ENCODE results near the gene TNFRSF1A.

TNFRSF1A gene

DNA sequence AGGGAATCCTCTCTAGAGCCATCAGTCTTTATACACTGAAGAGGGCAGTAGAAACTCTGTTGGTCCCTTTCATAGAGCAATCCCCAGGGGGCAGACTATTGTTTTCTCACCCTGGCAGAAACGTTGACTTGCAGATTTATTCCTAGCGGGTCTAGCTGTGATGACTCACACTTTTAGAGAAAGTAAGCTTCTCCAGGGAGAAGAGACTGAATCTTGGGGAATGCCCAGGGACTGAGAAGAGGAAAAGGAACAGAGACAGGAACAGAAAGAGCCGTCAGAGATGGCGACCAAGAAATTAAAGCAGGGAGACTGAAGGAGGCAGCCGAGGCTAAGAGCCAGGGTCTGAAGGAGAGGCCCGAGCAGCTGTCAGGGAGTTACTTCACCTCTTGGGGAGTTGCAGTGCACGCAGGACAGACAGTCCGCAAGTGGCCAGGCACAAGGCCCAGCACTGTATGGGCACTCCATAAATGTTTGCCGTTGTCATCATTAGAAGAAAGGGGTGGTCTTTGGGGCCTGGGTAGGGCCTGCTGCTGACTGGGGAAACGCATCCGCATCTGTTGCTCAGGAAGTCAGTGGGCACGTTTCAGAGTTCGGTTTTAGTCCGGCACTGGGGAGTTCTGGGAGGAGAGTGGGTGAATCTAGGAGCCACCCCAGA, 18.4 kb downstream of the TNFRSF1A start:
- DNase-seq = peak; percentile 71

DNA sequence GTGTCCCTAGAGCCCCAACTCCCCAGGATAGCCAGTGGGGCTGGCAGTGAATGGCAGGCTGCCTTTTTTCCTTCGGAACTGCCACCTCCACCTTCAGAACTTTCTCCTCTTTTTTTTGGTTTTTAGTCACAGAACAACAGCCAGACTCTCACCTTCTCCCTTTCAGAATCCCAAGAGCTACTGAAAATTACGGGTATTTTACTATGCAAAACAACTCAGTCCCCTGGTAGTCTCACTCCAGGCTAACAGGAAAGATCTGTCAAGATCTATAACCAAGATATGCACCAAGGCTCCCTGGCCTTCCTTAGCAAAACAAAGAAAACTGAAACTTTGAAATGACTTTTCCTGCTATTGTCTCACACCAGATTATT, 18.9 kb downstream of the TNFRSF1A start:
- no peak for DNase-seq

DNA sequence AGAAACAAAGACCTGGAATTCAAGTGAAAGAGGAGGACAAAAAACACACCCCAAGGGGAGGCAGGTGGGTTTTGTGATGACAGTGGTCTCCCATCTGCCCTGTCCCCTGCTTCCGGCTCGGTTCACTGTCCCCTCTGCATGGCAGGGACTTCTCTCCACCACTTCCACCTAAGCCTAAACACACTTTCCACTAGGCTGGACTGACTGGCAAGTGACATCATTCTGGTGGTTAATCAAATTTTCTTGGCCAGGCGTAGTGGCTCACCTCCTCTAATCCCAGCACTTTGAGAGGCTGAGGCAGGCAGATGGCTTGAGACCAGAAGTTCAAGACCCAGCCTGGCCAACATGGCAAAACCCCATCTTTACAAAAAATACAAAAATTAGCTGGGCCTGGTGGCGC, 19.5 kb downstream of the TNFRSF1A start:
- no peak for DNase-seq

DNA sequence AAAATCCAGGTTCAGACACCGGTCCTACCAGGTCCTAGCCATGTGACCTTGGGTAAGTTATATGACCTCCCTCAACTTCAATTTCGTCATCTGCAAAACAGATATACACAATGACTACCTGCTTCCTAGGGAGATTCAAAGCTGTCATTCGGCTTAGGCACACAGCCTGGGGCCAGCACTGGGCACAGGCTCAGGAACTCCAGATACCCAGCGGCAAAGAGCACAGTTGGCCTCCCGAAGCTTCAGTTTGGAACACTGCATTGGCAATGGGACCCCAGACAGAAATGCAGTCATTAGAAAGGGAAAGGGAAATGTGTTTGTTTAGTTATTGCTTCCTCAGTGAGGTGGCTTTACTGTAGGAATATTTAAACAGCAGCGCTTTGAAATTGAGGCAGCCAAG, 20.0 kb downstream of the TNFRSF1A start:
- no peak for DNase-seq

DNA sequence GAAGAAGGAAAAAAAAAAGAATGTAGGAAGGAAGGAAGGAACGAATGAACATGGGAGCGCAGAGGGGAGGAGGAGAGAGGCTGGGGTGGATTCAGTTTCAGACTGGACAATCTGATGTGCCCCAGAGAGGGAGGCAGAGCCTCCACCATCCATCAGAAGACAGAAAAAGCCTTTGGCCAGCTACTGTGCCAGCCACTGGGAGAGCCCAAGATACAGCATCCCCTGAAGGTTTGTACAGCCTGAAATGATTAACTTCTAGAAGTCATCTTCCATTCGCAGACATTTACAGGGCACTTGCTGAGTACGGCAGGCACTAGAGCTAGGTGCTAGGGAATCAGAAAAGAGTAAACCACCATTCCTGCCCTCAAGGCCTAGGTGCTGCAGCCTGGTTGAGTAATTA, 22.4 kb downstream of the TNFRSF1A start:
- DNase-seq = no peak

DNA sequence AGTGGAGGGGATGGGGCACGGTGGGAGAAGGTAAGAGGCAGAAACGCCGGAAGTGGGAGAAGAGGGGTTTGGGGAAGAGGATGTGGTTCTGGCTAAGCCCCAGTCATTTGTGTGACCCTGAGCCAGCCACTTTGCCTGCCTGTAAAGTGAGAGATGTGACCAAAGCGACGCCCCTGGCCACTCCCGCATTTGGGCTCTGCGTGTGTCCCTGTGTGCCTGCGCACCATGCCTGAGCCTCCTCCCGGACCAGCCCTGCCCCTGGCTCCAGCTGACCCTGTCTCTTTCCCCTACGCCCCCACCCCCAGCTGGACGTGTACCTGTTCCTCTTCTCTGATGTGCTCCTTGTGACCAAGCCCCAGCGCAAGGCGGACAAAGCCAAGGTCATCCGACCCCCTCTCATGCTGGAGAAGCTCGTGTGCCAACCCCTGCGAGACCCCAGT, 23.4 kb downstream of the TNFRSF1A start:
- no peak for DNase-seq

DNA sequence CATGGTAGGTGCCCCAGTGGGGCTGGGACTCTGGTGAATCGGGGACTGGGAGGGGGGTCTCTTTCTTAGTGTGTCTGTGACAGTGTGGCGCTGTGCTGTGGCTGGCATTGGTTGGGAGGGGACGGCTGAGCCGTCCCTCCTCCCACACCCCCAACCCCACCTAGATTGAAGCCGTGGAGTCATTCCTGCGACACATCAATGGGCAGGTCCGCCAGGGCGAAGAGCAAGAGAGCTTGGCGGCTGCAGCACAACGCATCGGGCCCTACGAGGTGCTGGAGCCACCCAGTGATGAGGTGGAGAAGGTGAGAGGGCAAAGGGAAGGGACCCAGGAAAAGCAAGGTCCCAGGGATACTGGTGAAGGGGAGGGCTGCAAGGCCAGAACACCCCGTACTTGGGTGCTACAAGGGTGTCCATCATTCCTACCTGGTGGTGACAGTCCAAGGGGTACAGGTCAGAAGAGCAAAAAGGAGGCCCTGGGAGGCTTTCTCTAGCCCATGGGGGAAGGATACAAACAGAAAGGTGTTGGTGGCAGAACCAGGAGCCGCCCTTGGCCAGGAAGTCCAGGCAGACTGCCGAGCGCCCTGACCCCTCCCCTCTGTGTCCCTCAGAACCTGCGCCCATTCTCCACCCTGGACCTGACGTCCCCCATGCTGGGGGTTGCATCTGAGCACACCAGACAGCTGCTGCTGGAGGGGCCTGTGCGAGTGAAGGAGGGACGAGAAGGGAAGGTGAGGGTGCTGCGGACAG, 24.0 kb downstream of the TNFRSF1A start:
- DNase-seq = no peak

DNA sequence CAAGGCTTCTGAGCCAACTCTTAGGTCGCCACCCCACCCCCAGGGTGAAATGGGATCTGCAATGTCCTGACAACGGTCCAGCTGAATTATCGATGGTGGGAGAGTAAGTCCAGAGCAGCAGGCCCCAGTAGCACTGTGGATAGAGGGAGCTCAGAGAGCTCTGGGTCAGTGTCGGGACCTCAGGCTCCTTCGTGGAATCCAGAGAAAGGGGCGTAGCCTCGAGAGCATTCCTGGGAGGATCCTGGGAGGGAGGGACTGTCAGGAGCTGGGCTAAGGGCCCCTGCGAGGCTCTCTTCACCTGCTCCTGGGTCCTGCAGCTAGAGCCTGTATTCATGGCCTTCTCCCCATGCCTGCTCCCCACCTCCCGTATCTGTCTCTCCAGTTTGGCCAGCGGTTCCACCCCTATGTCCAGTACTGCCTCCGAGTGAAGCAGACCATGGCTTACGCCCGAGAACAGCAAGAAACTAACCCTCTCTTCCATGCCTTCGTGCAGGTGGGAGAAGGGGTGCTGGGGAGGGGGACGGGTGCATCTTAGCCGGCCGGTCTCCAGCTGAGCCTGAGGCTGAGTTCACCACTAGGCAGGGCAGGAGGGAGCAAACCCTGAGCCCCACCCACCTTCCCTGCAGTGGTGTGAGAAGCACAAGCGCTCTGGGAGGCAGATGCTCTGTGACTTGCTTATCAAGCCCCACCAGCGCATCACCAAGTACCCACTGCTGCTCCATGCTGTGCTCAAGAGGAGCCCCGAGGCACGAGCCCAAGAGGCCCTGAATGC, 24.8 kb downstream of the TNFRSF1A start:
- no peak for DNase-seq

DNA sequence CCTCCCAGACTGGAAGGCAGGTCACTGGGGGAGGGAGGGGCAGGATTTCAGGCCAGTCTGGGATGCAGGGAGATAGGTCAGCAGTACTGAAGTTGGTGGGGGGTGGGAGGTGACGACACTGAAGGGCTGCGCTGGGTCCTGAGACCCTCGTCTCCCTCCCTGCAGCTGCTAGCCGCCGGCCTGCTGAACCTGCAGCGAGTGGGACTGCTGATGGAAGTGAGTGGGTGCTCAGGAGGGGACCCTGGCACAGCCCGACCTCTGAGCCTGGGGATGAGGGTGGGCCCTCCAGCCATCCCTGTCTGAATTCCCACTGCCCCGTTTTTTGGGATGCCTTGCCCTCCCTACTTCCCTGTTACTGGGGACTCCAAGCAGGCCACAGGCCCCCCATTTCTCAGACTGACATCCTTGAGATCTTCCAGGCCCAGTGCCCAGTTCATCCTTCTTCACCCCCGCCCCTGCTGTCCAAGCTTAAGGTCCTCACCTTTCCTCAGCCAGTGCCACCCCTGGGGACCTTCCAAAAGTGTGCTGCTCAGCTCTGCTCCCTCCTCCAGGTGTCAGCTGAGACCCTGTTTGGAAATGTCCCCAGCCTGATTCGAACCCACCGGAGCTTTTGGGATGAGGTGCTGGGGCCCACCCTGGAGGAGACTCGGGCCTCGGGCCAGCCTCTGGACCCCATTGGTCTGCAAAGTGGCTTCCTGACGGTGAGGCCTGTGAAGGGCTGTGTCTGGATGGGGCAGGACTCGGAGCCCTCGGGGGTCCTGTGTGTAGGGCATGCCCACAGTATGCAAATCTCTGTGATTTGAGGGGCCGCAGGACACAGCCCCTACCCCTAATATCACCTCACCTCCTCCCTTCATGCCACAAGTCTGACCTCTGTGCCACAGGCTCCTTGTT, 25.9 kb downstream of the TNFRSF1A start:
- no peak for DNase-seq

DNA sequence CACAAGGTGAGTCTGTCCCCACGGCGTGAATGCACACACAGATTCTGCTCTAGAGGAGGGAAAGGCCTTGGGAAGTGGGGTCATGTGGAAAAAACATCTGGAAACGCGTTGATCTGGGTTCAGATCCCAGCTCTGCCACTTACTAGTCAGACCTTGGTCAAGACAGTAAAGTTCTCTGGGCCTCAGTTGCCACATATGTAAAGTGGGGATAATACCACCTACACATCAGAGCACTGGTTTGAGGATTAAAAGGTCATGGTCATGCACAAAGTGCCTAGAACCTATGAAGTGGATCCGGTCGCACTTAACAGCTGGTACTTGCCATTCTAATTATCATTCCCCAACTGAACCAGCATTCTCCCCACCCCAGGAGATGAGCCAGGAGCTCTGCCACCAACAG, 26.7 kb downstream of the TNFRSF1A start:
- no peak for DNase-seq

DNA sequence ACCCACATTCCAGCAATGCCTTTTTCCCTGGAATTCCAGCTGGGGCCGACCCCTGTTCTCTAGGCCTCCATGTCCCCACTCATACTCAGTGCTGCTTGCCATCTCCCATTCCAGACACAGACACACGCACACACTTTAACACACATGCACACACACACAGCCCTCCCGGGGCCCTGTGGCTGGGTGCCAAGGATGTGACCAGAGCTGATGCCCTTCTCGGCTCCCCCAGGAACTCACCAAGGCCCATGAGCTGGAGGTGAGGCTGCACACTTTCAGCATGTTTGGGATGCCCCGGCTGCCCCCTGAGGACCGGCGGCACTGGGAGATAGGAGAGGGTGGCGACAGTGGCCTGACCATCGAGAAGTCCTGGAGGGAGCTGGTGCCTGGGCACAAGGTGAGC, 27.1 kb downstream of the TNFRSF1A start:
- DNase-seq = no peak

DNA sequence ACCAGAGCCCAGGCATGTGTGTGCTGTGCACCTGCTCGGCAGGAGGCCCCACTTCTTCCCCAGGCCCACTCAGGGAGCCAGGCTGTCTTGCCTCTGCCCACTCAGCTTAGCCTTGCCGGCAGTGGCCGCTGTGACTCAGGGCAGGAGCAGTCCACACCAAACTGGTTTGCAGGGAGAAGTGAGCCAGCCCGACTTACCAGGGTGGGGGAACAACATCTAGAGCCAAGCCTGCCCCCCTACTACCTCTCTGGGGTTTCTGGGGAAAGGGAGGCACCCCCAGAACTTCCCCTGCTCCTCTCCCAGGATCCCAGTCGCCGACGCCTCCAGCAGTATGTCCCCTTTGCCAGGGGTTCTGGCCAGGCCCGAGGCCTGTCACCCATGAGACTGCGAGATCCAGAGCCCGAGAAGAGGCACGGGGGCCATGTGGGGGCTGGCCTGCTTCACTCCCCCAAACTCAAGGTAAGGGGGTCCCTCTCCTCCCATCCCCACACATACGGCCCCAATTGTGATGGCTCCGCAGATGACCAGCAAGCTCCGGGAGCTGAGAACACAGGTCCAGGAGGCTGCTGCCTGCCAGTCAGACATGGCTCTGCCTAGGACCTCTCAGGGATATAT, 28.4 kb downstream of the TNFRSF1A start:
- DNase-seq = no peak

DNA sequence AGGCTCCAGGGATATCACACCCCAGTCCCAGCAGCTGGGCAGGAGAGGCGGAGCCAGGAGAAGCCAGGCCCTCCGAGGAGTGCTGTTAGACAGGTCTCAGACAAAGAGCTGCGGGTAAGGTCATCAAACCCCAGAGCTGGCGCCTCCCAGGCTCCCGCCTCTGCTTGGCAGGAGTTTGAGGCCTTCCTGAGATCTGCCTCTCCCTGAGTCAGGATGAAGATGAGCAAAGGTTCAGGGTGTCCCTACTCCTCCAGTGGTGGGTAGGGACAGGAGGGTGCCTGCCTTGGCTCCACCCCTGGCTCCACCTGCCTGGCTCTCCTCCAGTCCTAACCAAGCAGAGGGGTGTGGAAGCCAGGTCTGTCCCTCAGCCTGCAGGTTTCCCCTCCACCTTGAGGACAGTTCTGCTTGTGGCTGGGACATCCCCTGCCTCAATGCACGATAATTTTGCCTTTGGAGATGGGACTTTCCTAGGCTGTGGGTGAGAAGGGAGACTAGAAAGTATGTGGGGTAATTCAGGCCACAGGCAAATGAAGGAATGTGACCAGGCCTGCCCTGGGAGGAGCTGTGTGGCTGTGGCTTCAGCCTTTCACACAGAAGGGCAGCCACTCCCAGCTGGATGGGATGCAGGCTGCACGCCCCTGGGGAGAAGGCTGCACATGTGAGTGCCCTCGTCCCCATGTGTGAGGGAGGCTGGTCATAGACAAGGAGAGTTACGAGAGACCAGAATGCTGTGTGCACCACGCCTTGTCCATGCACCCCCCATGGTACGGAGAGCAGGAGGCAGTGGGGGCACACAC, 29.1 kb downstream of the TNFRSF1A start:
- no peak for DNase-seq

DNA sequence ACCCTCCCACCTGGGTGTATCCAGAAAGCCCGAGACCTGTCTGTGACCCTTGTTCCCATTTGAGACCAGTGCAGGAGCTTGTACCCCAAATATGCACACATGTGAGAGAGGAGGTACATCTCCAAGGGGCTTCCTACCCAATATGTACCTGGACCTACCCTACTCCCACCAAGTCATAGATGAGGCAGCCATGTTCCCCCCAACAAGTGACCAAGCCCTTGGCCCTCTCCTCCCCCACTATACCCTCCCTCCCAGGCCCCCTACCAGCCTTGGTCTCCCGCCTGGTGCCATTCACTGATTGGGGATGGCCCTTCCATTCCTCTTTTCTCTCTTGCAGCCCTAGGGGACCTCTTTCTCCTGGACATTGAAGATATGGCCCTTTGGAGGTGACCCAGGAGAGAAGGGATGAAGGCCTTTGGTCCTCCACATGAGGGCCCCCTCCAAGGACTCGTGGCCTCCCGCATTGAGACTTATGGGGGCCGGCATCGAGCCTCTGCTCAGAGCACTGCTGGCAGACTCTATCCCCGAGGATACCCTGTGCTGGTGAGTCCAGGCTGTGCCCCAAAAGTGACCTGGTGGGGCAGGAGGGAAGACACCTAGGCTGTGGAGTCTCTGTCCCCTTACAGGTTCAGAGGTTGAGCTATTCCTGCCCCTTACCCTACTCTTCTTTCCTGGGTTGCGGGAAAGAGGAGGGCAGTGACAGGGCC, 29.9 kb downstream of the TNFRSF1A start:
- no peak for DNase-seq

DNA sequence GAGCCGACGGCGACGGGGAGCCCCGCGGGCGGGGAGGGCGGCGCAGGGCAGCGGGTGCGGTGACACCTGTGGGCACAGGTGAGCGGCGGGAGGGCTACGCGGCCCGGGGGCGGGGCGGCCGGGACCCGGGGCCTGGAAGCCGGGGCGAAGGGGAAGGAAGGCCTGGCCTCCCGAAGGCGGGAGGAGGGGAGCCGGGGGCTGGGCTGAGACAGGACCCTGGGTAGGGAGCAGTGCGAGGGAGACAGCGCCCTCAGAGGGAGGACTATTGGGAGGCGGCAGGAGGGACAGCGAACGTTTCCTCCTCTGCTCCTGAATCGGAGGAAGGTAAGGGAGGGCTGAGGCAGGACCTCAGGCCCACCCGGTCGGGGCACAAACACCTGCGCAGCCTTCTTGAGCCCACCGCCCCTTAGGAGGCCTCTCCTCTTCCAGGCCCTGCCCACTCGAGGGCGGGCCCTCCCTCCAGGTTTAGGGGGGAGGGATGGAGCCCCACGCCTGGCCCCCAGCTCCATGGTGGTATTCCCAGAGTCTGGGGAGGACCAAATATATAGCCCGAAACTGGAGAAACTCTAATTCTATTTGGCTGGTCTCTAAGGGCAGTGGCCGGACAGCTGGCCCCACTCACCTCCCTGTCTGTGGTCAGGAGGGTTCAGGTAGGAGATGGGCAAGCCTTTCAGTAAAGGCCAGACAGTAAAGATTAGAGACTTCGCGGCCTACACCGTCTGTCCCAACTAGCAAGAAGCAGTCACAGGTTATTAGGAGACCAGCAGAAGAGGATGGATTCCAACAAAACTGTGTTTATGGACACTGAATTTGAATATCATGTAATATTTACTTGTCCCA, 30.9 kb downstream of the TNFRSF1A start:
- no peak for DNase-seq

DNA sequence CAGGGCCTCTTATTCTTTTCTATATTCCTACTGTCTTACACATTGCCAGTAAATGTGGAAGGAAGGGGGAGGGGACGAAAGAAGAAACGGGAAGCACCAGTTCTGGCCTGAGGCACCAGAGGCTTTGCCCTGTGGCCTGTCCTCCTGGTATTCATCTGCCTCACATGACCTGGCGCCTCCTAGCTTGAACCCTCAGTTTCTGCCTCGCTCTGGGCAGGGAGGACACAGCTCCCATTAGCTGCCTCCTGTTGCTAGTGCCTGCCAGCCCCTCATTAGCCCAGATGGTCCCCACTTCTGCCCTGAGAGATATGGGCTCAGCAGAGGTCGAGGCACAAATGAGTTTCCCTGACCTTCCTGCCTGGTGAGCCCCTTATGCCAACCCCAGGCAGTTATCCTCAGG, 34.3 kb downstream of the TNFRSF1A start:
- no peak for DNase-seq

DNA sequence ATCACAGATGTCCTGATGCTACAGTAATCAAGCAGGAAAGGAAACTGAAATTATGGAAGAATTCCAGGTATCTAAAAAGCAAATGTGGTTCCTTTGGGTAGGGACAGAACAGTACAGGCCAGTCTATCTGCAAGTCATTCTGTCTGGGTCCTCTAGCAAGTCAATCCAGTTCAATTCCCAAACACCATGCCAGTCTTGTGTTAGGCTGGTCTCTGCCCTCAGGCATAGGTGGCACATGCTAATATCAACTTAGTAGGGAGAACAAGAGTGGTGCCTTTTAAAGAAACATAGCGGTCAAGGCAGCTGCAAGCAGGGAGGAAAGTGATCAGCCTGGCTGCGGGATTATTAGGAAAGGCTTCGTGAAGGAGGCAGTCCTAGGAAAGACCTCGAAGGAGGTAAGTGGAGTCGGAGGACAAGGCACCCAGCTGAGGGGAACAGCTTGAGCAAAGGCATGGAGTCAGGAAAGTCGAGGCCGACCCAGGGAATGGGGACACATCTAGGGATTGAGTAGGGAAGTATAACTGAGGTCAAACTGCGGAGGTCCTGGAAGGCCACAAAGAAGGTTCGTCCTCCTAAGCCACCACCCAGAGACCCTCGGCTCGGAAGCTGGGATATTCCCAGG, 35.2 kb downstream of the TNFRSF1A start:
- DNase-seq = no peak

DNA sequence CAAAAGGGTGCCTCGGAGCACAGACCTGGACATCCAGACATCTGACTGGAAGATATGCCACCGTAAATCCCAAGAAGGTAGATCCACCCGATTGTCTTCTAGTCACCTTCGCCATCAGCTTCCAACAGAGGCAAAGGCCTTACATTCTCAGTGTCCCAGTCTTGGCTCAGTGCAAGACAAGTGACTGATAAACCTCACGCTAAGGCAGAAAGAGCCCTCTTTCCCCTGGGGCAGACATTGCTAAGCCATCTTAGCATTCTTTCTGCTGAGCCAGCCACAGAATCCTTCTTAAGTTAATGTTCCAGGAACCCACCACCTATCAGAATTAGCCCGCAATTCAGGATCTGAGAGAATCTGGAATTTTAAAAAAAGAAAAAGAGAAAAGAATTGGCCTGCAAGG, 35.7 kb downstream of the TNFRSF1A start:
- DNase-seq = no peak

DNA sequence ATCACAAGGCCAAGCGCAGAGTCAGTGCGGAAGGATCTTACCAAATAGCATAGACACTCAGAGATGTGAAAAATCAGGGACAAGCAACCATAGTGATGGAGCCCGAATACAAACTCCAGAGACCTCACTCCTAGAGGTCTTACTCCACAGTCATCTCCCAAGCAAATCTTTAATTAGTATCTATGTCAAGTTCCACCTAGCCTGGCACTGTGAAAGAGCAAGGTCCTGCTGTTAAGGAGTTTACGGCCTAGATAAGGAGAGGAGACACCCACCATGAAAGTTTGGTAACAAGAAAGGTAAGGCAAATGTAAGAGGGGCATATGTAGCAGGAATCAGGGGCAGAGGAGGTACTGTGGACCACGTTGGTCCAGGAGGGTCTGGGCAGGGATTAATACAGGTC, 38.8 kb downstream of the TNFRSF1A start:
- no peak for DNase-seq

DNA sequence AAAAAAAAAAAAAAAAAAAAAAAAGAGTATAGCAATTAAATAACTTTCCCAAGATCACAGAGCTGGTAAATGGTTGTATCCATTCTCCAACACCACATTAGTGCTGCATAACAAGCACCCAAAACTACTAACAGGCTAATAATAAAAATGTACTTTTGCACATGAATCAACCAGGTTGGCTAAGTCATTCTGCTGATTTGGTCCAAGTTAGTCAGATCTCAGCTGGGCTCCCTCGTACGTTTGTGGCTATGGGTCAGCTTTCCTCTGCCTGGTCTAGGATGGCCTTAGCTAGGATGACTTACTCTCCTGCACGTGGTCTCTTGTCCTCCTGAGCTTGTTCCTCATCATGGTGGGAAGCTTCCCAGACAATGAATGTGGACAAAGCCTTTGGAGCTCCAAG, 39.3 kb downstream of the TNFRSF1A start:
- no peak for DNase-seq

Measured in CD4-positive, alpha-beta T cell treated with Interleukin-4 for 4 hours (primary cell).